Type B pancreatic cell (in vitro differentiated cells): ENCODE measurements around the gene MYLK3. TPM values are rescaled to one million over a fixed set of nuclear protein-coding genes. Genes with fewer than 3 reads are reported as not detected.
"Not testable (repeated sequence)": the region's sequence is repeated elsewhere in the genome, so short reads cannot be mapped to it uniquely, and the experiment has no call there.

ENCODE experiments used
- DNase-seq: peaks from one replicate; pipeline ENCODE4 v3.0.0; 2021; ENCODE audit warnings: mixed read lengths; ENCODE audit not compliant: unreplicated experiment; ENCODE audit errors: extremely low spot score
- H3K27ac Mint-ChIP-seq: 2 replicates; pipeline ENCODE4 v1.8.0; 2021; ENCODE audit warnings: mild to moderate bottlenecking, mixed read lengths
- H3K27me3 Mint-ChIP-seq: 2 replicates; pipeline ENCODE4 v1.8.0; 2021; ENCODE audit warnings: mixed read lengths
- H3K36me3 Mint-ChIP-seq: 2 replicates; pipeline ENCODE4 v1.8.0; 2021; ENCODE audit warnings: mixed read lengths
- H3K4me1 Mint-ChIP-seq: one replicate; pipeline ENCODE4 v1.8.0; 2021; ENCODE audit warnings: mixed read lengths; ENCODE audit not compliant: unreplicated experiment
- H3K4me3 Mint-ChIP-seq: 2 replicates; pipeline ENCODE4 v1.8.0; 2021; ENCODE audit warnings: mild to moderate bottlenecking, mixed read lengths
- H3K9me3 Mint-ChIP-seq: 2 replicates; pipeline ENCODE4 v1.8.0; 2021; ENCODE audit warnings: mixed read lengths
- total RNA-seq: library from RNA; stranded (reverse); gene quantifications from 2 replicates; pipeline ENCODE4 v1.2.1, GENCODE V29; 2021; ENCODE audit warnings: low replicate concordance
- TF ChIP-seq, protein P1 (sequence below): fragments of 200-600 bp; sonication (generic); conservative IDR thresholded peaks from 2 replicates; pipeline ENCODE4 v1.5.0; 2021; ENCODE audit warnings: antibody characterized with exemption, mild to moderate bottlenecking

Gene MYLK3
- total RNA-seq, 1 donor from 2014 or later: 0.82 TPM

DNA sequence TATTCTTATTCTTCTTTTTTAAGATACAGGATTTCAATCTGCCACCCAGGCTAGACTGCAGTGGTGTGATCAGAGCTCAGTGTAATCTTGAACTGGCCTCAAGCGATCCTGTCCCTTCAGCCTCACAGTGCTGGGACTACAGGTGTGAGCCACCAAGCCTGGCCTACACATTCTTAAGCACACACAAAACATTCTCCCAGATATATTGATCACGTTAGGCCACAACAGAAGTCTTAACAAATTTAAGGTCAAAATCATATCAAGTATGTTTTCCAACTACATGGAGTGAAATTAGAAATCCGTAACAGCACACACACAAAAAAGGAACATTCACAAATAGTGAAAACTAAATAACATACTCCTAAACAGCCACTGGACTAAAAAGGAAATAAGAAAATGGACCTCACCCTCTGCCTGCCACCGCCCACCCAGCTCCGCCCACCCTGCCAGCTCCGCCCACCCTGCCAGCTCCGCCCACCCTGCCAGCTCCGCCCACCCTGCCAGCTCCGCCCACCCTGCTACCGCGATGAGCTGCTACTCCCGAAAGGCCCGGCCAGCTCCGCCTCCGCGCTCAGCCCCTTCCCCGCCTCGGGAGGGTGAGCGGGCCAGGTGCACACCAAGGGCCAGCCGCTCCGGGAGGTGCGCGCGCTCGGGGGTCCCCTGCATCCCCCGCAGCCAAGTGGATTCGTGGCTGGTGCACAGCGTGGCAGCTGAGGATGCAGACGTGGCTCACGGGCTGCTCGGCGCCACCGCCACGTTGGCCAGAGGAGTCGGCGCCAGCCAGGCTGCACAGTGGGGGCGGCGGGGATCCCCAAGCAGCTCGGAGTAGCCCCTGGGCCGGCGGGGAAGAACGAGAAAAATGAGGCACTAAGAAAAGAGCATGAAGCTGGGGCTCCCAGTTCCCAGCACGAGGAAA is 41.6 kb upstream of the MYLK3 start:
- Mint-ChIP-seq H3K9me3 (peaks cover 14% of the 10 kb centered on the region), H3K4me3 (peak overlapping the region; percentile 82), H3K27me3 (no peaks in the 10 kb centered on the region), H3K27ac (peak overlapping the region; percentile 81), H3K36me3 (peaks cover 16% of the 10 kb centered on the region), H3K4me1 (peaks cover 16% of the 10 kb centered on the region)
- DNase-seq: peak; percentile 84
- TF ChIP-seq, protein P1, sequence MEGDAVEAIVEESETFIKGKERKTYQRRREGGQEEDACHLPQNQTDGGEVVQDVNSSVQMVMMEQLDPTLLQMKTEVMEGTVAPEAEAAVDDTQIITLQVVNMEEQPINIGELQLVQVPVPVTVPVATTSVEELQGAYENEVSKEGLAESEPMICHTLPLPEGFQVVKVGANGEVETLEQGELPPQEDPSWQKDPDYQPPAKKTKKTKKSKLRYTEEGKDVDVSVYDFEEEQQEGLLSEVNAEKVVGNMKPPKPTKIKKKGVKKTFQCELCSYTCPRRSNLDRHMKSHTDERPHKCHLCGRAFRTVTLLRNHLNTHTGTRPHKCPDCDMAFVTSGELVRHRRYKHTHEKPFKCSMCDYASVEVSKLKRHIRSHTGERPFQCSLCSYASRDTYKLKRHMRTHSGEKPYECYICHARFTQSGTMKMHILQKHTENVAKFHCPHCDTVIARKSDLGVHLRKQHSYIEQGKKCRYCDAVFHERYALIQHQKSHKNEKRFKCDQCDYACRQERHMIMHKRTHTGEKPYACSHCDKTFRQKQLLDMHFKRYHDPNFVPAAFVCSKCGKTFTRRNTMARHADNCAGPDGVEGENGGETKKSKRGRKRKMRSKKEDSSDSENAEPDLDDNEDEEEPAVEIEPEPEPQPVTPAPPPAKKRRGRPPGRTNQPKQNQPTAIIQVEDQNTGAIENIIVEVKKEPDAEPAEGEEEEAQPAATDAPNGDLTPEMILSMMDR: no peak

DNA sequence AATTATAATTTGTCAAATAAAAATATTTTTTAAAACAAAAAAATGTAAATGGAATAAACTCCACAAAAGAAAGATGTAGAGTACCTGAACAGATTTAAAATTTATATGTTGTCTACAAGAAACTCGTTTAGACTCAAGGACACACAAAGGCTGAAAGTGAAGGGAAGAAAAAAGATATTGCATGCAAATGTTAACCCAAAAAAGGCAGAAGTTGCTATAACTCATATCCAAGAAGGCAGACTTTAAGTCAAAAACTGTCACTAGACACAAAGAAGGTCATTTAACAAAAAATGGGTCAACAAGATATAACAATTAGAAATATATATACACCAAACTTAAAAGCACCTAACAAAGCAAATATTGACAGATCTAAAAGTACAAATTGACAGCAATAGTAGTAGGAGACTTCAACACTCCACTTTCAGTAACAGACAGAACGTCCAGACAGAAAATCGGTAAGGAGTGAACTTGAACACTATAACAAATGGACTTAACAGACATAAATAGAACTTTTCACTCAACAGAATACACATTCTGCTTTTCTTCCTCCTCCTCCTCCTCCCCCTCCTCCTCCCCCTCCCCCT is 40.8 kb upstream of the MYLK3 start:
- Mint-ChIP-seq H3K36me3 (peaks cover 11% of the 10 kb centered on the region), H3K9me3 (peaks cover 11% of the 10 kb centered on the region), H3K27me3 (no peaks in the 10 kb centered on the region), H3K27ac (no peak overlapping the region), H3K4me3 (peak overlapping the region; percentile 52), H3K4me1 (peaks cover 16% of the 10 kb centered on the region)
- DNase-seq: no peak
- TF ChIP-seq, protein P1: no peak

DNA sequence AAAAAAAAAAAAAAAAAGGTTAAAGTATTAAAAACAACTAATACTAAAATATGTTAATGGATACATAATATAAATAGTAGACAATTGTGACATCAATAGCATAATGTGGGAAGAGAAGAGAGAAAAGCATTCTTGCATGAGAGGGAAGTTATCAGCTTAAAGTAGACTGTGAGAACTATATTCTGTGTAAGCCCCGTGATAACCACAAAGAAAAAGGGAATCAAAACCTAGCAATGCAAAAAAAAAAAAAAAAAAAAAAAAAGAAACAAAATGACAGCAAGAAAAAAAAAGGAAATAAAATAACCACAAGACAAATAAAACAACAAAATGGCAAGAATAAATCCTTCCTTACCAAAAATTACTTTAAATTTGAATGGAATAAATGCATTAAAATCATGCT is 39.8 kb upstream of the MYLK3 start:
- H3K4me3 Mint-ChIP-seq: no peak overlapping the region
- TF ChIP-seq, protein P1: no peak
- peaks cover 16% of the 10 kb centered on the region for H3K4me1 Mint-ChIP-seq
- no peak for DNase-seq
- peaks cover 6% of the 10 kb centered on the region for H3K9me3 Mint-ChIP-seq
- no peak overlapping the region for H3K27ac Mint-ChIP-seq
- H3K36me3 Mint-ChIP-seq: peaks cover 8% of the 10 kb centered on the region
- no peaks in the 10 kb centered on the region for H3K27me3 Mint-ChIP-seq

DNA sequence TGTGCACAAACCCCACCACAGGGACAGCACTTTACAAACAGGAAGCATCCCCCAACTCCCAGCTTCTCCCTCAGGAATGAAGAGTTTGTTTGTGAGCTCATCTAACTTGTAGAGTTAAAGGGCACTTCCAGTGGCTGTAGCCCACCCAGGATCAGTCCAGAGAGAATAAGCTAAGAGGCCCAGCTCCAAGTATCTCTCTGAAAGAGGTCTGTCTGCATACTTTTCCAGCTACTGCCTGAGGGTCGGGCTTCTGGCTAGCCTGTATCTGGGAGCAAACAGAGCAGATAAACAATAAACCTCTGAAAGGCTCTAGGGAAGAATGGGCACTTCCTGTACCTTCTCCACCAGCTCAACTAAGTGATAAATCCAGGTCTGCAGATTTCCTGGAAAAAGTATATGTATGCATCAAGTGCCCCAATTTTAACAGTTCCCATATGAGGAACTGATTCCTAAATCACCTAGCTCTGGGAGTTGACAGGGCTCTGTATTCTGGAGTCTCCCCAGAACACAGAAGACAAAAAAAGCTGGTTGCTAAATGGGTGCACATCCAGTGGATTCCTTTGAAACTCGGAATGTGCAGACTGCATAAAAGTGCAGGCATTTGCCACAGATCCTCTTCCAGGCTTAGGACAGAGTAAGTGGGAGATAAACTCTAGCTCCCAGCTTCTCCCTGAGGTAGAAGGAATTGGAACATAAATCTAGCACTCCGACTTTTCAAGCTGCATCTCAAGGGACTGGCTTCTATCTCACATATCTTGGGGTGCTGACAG is 37.1 kb upstream of the MYLK3 start:
- Mint-ChIP-seq H3K27ac (no peak overlapping the region), H3K9me3 (peaks cover 6% of the 10 kb centered on the region), H3K4me3 (no peak overlapping the region)

DNA sequence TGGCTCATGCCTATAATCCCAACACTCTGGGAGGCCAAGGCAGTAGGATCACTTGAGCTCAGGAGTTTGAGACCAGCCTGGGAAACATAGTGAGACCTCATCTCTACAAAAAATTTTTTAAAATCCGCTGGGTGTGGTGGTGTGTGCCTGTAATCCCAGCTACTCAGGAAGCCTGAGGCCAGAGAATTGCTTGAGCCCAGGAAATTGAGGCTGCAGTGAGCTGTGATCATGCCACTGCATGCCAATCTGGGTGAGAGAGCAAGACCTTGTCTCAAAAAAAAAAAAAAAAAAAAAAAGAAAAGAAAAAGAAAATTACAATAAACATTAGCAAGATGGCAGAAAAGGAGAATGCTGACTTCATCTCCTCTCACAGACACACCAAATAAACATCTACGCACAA is 36.4 kb upstream of the MYLK3 start:
- H3K9me3 Mint-ChIP-seq, H3K4me3 Mint-ChIP-seq, H3K27ac Mint-ChIP-seq, DNase-seq, H3K4me1 Mint-ChIP-seq, H3K27me3 Mint-ChIP-seq, H3K36me3 Mint-ChIP-seq: not testable (repeated sequence)

More for the DNA sequence above, 37.1 kb upstream of the MYLK3 start:
- Mint-ChIP-seq H3K27me3 (no peaks in the 10 kb centered on the region), H3K4me1 (peaks cover 9% of the 10 kb centered on the region), H3K36me3 (peaks cover 4% of the 10 kb centered on the region)
- no peak for DNase-seq
- TF ChIP-seq, protein P1: no peak
